Activated CD4-positive, CD25-positive, alpha-beta regulatory T cell treated with anti-CD3 and anti-CD28 coated beads, Interleukin-2, amount 50 U/mL, for 24 hours (primary cell): ENCODE measurements around the gene HORMAD2.

Experiments
- ATAC-seq, 2 donors: fragments of 150-1000 bp; cut with Tn5 transposase; one replicate each; pipeline ENCODE4 v1.10.0; 2021; ENCODE audit warnings: mild to moderate bottlenecking in 1 of 2, moderate library complexity in 1 of 2

Gene HORMAD2

GRCh38 chr22:30079952-30080533 lies at the start of gene HORMAD2:
Gene HORMAD2, plus strand, starts transcription at chr22:30080464. Its CDS starts 13,489 bp downstream, at chr22:30093953.
- no peak for ATAC-seq

GRCh38 chr22:30031328-30031727 lies 48.9 kb upstream of the HORMAD2 start:
- ATAC-seq, result no peak

GRCh38 chr22:30031764-30032455 lies 48.4 kb upstream of the HORMAD2 start:
- no peak for ATAC-seq

- no peak for ATAC-seq
Observed at GRCh38 chr22:30033137-30033536, 47.1 kb upstream of the HORMAD2 start.

- no peak for ATAC-seq
Observed at GRCh38 chr22:30033901-30034300, 46.4 kb upstream of the HORMAD2 start.

GRCh38 chr22:30036656-30037055 lies 43.6 kb upstream of the HORMAD2 start:
- ATAC-seq, result no peak

GRCh38 chr22:30038219-30038618 lies 42.0 kb upstream of the HORMAD2 start:
- ATAC-seq, result no peak

- no peak for ATAC-seq
Observed at GRCh38 chr22:30040499-30041260, 39.6 kb upstream of the HORMAD2 start.

GRCh38 chr22:30041475-30041874 lies 38.8 kb upstream of the HORMAD2 start:
- ATAC-seq, result no peak

- no peak for ATAC-seq
Observed at GRCh38 chr22:30041881-30042280, 38.4 kb upstream of the HORMAD2 start.

GRCh38 chr22:30043161-30043560 lies 37.1 kb upstream of the HORMAD2 start:
- ATAC-seq, result no peak

- ATAC-seq, result peak in 1 of 2 donors; percentile 51
Observed at GRCh38 chr22:30044369-30044768, 35.9 kb upstream of the HORMAD2 start.

- ATAC-seq, result no peak
Observed at GRCh38 chr22:30044881-30045493, 35.3 kb upstream of the HORMAD2 start.

GRCh38 chr22:30045494-30045887 lies 34.8 kb upstream of the HORMAD2 start:
- no peak for ATAC-seq

GRCh38 chr22:30045901-30046715 lies 34.2 kb upstream of the HORMAD2 start:
- ATAC-seq, result no peak

- no peak for ATAC-seq
Observed at GRCh38 chr22:30046716-30047363, 33.4 kb upstream of the HORMAD2 start.

GRCh38 chr22:30047364-30047738 lies 32.9 kb upstream of the HORMAD2 start:
- peak in 1 of 2 donors; percentile 36 for ATAC-seq

- ATAC-seq, result no peak
Observed at GRCh38 chr22:30048681-30049080, 31.6 kb upstream of the HORMAD2 start.

GRCh38 chr22:30054067-30054763 lies 26.0 kb upstream of the HORMAD2 start:
- no peak for ATAC-seq

- ATAC-seq, result no peak
Observed at GRCh38 chr22:30054764-30055069, 25.5 kb upstream of the HORMAD2 start.

- ATAC-seq, result no peak
Observed at GRCh38 chr22:30056015-30056414, 24.2 kb upstream of the HORMAD2 start.

GRCh38 chr22:30057375-30057774 lies 22.9 kb upstream of the HORMAD2 start:
- ATAC-seq, result no peak
